Measurements from ENCODE around the gene KIF1A.
"Not testable (repeated sequence)": the region's sequence is repeated elsewhere in the genome, so short reads cannot be mapped to it uniquely, and the experiment has no call there.

The KIF1A gene

GRCh38 chr2:240847817-240848216 lies 27.8 kb upstream of the KIF1A start:
- no peak for DNase-seq

GRCh38 chr2:240846873-240847595 lies 27.0 kb upstream of the KIF1A start:
- DNase-seq, result no peak

DNA sequence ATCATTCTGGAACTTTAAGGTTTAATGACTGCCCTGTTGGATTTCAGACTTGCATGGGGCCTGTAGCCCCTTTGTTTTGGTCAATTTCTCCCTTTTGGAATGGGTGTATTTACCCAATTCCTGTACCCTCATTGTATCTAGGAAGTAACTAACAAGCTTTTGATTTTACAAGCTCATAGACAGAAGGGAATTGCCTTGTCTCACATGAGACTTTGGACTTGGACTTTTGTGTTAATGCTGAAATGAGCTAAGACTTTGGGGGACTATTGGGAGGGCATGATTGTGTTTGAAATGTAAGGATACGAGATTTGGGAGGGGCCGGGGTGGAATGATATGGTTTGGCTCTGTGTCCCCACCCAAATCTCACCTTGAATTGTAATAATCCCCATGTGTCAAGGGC lies 26.3 kb upstream of the KIF1A start:
- not testable (repeated sequence) for DNase-seq

DNA sequence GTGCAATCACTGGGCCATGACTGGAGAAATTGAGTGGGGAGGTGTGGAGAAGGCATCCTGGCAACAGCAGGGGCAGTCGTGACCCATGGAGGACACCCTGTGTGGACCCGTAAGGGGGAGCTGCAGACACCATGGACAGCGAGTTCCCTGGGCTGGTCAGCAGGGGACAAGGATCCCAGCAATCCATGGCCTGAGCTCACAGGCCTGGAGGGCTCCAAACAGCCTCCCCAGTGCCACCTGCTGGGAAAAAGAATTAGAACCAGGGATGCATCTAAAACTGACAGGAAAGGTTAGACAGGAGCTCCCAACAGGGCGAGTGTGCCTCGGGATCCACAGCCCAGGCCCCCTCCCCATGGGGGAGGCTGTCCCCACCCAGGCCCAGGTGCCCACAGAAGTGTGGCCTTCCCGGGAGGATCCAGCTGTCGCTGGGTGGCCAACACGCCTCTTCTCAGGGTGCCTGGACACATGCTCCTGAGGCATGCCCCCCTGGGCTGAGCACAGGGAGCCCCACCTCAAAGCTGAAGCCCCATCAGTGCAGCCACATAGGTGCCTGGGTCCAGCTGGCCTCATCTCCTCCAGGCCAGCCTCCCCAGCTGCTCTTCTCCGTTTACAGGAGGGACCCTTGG lies 20.5 kb upstream of the KIF1A start:
- peak; percentile 48 for DNase-seq

- no peak for DNase-seq
These were observed 19.4 kb upstream of the KIF1A start for GRCh38 chr2:240839152-240840143.

- no peak for DNase-seq
These were observed 17.6 kb upstream of the KIF1A start for GRCh38 chr2:240837621-240838020.

DNA sequence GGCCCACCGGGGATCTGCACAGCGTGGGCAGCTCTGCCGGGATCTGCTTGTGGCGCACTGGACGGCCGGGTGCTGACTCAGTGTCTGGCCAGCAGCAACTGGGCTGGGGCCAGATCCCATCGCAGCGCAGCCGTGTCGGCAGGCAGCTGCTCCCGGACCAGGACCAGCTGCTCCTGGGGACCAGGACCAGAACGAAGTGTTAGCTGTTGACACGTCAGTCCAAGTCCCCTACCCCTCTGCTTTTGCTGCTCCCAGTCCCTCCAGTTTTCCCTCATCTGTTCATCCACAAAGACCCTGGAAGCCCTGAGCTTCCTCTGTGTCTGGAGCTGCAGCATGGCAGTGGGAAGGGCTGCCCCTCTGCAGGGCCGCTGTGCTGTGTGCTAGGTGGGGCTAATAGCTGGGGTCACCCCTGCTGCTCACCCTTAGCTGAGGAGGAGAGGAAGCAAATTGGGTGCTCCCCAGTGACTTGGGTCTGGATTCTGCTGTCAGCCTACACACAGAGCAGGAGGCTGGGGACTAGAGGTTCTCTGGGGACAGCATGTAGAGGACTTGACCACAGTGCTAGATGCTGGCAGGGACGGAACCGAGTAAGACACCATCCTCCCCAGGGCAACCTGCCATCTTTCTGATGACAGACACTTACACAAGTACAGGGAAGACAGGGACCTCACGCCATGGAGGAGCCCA lies 16.9 kb upstream of the KIF1A start:
- DNase-seq, result no peak

GRCh38 chr2:240835528-240835927 lies 15.5 kb upstream of the KIF1A start:
- no peak for DNase-seq

DNA sequence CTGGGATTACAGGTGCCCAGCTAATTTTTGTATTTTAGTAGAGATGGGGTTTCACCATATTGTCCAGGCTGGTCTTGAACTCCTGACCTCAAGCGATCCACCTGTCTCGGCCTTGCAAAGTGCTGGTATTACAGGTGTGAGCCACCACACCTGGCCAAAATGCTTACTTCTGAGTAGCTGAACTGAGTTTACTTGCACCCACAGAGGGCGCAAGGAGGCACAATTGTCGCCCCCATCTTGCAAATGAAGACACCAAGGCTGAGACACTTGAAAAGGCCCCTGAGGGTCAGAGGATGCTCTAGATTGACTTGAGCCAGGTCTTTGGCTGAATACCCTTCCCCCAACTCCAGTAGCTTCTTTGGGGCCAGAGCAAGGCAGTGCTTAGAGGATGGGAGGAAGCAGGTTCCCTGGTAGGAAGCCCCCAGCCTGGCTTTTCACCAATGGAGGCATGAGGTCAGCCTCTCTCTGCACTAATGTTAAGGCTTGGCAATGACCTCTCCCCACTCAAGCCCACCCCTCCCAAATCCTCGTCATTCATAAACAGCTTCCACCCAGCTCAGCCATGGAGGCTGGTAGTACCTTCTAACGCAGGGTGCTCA lies 14.5 kb upstream of the KIF1A start:
- no peak for DNase-seq

- DNase-seq, result no peak
These were observed 13.8 kb upstream of the KIF1A start for GRCh38 chr2:240833724-240834285.

DNA sequence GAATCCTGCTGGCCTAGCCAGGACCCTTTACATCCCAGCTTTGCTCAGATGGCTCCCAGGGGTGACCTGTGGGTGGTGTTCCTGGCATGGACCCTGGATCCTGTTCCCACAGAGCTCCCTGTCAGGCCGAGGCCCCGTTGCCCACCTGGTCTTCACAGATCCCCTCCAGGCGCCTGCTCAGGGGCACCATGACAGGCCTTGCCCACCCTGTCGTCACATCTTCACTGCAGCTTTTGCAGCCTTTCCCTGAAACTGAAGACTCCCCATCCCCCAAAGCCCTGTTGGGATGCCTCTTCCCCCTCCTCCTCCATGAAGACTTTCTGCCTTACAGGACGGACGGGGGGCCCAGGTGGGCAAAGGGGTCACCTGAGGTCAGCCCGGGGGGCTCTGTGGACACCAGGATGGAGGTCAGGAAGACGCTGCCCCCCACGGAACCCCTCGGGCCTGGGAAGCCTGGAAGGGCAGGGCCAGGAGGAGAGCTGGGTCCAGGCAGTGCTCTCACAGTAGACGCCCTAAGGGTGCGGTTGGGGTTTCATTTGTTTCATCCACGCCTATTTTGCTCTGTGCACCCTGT lies 13.0 kb upstream of the KIF1A start:
- no peak for DNase-seq

GRCh38 chr2:240832205-240832727 lies 12.2 kb upstream of the KIF1A start:
- DNase-seq, result peak; percentile 98

GRCh38 chr2:240831594-240832204 lies 11.7 kb upstream of the KIF1A start:
- DNase-seq, result peak; percentile 32

- no peak for DNase-seq
These were observed 5.5 kb upstream of the KIF1A start for GRCh38 chr2:240825476-240825875.

- peak; percentile 11 for DNase-seq
These were observed 3.7 kb upstream of the KIF1A start for GRCh38 chr2:240823449-240824336.

GRCh38 chr2:240822280-240822847 lies 2.3 kb upstream of the KIF1A start:
- DNase-seq, result peak; percentile 90

- no peak for DNase-seq
These were observed 1.4 kb upstream of the KIF1A start for GRCh38 chr2:240821429-240821778.

DNA sequence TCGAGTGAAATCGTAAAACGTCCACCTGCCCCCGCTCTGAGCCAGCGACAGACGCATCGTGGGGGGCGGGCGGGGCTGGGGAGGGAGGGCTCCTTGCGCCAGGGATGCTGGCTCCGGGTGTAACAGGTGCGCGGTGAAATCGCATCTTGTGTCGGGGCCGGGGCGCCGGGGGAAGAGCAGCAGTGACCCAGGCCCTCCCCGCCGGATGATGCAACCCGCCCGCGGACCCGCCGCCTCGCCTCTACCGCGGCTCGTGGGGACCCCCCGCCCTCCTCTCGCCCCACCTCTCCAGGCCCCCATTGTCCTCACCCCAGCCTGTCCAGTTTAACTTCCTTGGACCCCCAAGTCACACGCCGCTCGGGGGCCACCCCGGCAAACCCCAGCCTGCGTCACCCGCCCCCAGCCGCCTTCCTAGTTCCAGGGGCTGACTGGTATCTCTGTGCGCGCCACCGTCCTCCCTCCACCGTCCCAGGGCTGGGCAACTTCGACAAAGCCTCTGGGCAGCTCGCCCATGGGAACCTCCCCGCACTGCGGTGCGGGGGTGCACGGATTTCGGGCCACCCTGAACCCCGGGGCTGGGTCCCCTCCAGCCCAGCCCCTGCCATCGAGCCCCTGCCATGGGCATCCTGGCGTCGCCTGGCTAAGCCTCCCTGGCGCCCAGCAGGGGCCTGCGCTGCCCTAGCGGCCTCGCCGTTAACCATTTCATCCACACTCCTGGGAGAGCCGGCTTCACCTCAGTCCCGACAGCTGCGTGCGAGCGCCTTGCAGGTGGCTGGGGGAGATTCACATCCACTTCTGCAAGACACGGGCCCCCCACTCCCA lies 799 bp upstream of the KIF1A start:
- peak; percentile 95 for DNase-seq
